ENCODE results near the gene MRFAP1. TPM values are rescaled to one million over a fixed set of nuclear protein-coding genes. Genes with fewer than 3 reads are reported as not detected.
A peak's percentile ranks its signal among the peaks of the same experiment; 100 is the strongest.
"Not testable (repeated sequence)": the region's sequence is repeated elsewhere in the genome, so short reads cannot be mapped to it uniquely, and the experiment has no call there.

The MRFAP1 gene
- total RNA-seq, 4 donors from 2014 or later, result 136 to 234 (median 170) TPM

DNA sequence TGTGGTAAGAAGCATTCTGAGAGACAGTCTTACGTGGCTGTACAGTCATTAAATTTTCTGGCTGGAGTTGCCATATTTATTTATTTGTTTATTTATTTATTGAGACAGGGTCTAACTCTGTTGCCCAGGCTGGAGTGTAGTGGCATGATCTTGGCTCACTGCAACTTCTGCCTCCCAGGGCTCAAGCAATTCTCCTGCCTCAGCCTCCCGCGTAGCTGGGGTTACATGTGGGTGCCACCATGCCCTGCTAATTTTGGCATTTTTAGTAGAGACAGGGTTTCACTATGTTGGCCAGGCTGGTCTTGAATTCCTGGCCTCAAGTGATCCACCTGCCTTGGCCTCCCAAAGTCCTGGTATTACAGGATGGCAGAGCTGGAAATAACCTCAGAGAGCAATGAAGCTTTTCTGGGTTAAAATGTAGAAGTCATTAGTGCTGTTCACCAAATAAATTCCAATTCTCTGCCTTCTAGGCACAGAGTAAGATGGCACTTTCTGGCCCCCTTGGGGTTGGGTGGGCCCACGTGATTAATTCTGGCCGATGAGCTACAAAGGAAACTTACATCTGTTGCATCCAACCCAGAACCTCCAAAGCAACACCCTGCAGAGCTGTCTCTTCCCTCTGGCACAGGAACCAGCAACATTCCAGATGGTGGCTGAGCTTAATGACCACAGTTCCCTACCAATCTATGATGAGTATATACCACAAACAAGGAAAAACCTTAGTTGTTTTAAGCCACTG lies 4.5 kb downstream of the MRFAP1 start:
- 70 to 74% methylated on average over 5 of the region's 5 CpGs for WGBS, 2 donors
- no peak overlapping the region for H3K4me3 ChIP-seq (ENCODE audit: low read depth, poor library complexity, severe bottlenecking)
- intact Hi-C loops (cut with DNase I; ENCODE audit: low total_unique reads), result no loop called here
- TF ChIP-seq CTCF (IDR thresholded peaks at IDR 0.05) (no peak), POLR2A (IDR thresholded peaks at IDR 0.05) (no peak)
- peak in 1 of 2 donors; percentile 59 for DNase-seq (ENCODE audit: low spot score in 2 of 2)

- WGBS, 2 donors, result 84 to 88% methylated on average over 5 of the region's 5 CpGs
- intact Hi-C loops (cut with DNase I; ENCODE audit: low total_unique reads), result no loop called here
Observed at GRCh38 chr4:6647169-6647568, 6.7 kb downstream of the MRFAP1 start.

DNA sequence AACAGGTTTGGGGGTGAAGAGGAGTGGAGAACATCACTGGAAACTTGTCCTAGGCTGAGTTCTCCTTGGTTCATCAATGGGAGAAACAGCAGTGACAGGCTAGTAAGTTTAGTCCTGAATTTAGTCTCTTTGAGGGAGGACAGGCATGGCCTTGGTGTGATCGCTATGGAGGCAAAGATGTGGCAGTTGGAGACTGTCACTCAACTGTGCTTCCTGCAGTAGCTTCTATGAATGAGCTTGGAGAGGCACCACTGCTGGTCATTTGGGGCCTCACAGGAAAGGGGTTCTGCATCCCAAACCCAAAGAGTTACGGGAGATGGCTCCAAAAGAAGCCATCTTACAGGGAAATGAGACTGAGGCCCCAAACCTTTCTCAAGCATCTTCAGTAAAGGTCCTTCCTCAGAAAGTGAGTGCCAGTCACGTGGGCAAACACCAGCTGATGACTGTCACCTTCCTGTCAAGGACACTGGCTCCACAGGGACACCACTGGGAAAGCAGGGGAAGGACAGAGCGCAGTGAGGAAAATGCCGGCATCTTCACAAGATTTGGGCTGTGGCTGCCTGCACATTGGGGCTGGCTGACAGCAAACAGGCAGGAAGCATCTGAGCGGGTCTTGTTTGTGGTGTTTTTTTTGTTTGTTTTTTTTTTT lies 7.2 kb downstream of the MRFAP1 start:
- 68 to 71% methylated on average over 6 of the region's 6 CpGs for WGBS, 2 donors
- no peak for TF ChIP-seq CTCF (IDR thresholded peaks at IDR 0.05)
- TF ChIP-seq POLR2A (IDR thresholded peaks at IDR 0.05), result no peak
- intact Hi-C loops (cut with DNase I; ENCODE audit: low total_unique reads), result no loop called here
- no peak overlapping the region for H3K4me3 ChIP-seq (ENCODE audit: low read depth, poor library complexity, severe bottlenecking)
- DNase-seq (ENCODE audit: low spot score in 2 of 2), result no peak

More at GRCh38 chr4:6647169-6647568, 6.7 kb downstream of the MRFAP1 start:
- H3K4me3 ChIP-seq (ENCODE audit: low read depth, poor library complexity, severe bottlenecking), result no peak overlapping the region
- DNase-seq (ENCODE audit: low spot score in 2 of 2), result no peak
- TF ChIP-seq CTCF (IDR thresholded peaks at IDR 0.05) (no peak), POLR2A (IDR thresholded peaks at IDR 0.05) (no peak)

DNA sequence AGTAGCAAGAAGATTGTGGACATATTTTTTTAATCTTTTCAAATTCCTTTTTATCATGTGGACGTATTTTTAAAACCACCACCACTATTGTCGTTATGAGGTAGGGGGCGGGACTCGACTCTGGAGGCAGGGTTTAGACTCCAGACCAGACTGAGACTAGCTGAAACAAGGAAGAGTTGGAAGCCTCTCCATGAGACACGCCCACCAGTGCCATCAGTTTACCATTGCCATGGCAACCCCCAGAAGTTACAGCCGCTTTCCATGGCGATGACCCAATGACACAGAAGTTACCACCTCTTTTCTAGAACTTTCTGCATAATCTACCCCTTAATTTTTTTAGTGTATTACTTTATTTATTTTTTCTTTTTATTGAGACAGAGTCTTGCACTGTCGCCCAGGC lies 8.7 kb downstream of the MRFAP1 start:
- H3K4me3 ChIP-seq (ENCODE audit: low read depth, poor library complexity, severe bottlenecking), result no peak overlapping the region
- WGBS, 2 donors, result 89% methylated on average over 8 of the region's 8 CpGs
- TF ChIP-seq CTCF (IDR thresholded peaks at IDR 0.05) (no peak), POLR2A (IDR thresholded peaks at IDR 0.05) (no peak)
- DNase-seq (ENCODE audit: low spot score in 2 of 2), result peak in 1 of 2 donors; percentile 15
- intact Hi-C loops (cut with DNase I; ENCODE audit: low total_unique reads), result no loop called here

DNA sequence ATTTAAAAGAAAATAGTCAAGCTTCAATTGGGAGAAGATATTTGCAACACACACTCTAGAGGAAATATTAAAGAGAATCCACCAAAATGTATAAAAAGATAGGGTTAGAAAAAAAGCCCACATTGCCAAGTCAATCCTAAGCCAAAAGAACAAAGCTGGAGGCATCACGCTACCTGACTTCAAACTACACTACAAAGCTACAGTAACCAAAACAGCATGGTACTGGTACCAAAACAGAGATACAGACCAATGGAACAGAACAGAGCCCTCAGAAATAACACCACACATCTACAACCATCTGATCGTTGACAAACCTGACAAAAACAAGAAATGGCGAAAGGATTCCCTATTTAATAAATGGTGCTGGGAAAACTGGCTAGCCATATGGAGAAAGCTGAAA lies 13.7 kb downstream of the MRFAP1 start:
- H3K4me3 ChIP-seq (ENCODE audit: low read depth, poor library complexity, severe bottlenecking); intact Hi-C loops (cut with DNase I; ENCODE audit: low total_unique reads); DNase-seq (ENCODE audit: low spot score in 2 of 2): not testable (repeated sequence)
- WGBS, 2 donors, result 77 to 86% methylated on average over 3 of the region's 3 CpGs

DNA sequence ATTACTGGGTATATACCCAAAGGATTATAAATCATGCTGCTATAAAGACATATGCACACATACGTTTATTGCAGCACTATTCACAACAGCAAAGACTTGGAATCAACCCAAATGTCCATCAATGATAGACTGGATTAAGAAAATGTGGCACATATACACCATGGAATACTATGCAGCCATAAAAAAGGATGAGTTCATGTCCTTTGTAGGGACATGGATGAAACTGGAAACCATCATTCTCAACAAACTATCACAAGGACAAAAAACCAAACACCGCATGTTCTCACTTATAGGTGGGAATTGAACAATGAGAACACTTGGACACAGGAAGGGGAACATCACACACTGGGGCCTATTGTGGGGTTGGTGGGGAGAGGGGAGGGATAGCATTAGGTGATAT lies 14.8 kb downstream of the MRFAP1 start:
- WGBS, 2 donors, result 70% methylated on average over 2 of the region's 2 CpGs
- DNase-seq (ENCODE audit: low spot score in 2 of 2); H3K4me3 ChIP-seq (ENCODE audit: low read depth, poor library complexity, severe bottlenecking); intact Hi-C loops (cut with DNase I; ENCODE audit: low total_unique reads): not testable (repeated sequence)

All from lower leg skin (tissue), 4 donors.